HFFc6 (cell line): ENCODE results near the gene SLC4A8. TPM values are rescaled to one million over a fixed set of nuclear protein-coding genes. Genes with fewer than 3 reads are reported as not detected.
A peak's percentile ranks its signal among the peaks of the same experiment; 100 is the strongest.

Experiments
- DNase-seq: peaks from one replicate; pipeline ENCODE4 v3.0.0-alpha.2; 2018
- H3K27ac Mint-ChIP-seq: 2 replicates; pipeline ENCODE4 v1.8.0; 2020; ENCODE audit warnings: mild to moderate bottlenecking, mixed read lengths
- H3K27me3 Mint-ChIP-seq: 2 replicates; pipeline ENCODE4 v1.8.0; 2021; ENCODE audit warnings: mild to moderate bottlenecking, moderate library complexity, mixed read lengths; ENCODE audit not compliant: insufficient read depth
- H3K36me3 Mint-ChIP-seq: 2 replicates; pipeline ENCODE4 v1.8.0; 2021; ENCODE audit warnings: low read depth, mixed read lengths
- H3K4me1 Mint-ChIP-seq: 2 replicates; pipeline ENCODE4 v1.8.0; 2020; ENCODE audit warnings: low read depth, mixed read lengths
- H3K4me3 Mint-ChIP-seq: 2 replicates; pipeline ENCODE4 v1.8.0; 2020; ENCODE audit warnings: mild to moderate bottlenecking, moderate library complexity, mixed read lengths
- H3K9me3 Mint-ChIP-seq: 2 replicates; pipeline ENCODE4 v1.8.0; 2020; ENCODE audit warnings: mild to moderate bottlenecking, mixed read lengths
- total RNA-seq, 6 experiments: library from RNA; stranded (reverse); fragmentation: NEBNext Ultra II Directional; extraction: Animal tissue kit (Norgen Biotek cat#: 25700); gene quantifications; 2 replicates in 1 of 6; 3 replicates in 5 of 6; pipeline ENCODE4 v1.2.3, GENCODE V29; 2021
- TF ChIP-seq, protein P1 (sequence below): fragments of 200-600 bp; sonication (generic); IDR thresholded peaks from 2 replicates; pipeline ENCODE4 v1.5.0; 2021; ENCODE audit warnings: antibody characterized with exemption, mild to moderate bottlenecking

SLC4A8 gene
- total RNA-seq, 6 experiments from 2014 or later: 10.2 to 21.9 (median 14.4) TPM

DNA sequence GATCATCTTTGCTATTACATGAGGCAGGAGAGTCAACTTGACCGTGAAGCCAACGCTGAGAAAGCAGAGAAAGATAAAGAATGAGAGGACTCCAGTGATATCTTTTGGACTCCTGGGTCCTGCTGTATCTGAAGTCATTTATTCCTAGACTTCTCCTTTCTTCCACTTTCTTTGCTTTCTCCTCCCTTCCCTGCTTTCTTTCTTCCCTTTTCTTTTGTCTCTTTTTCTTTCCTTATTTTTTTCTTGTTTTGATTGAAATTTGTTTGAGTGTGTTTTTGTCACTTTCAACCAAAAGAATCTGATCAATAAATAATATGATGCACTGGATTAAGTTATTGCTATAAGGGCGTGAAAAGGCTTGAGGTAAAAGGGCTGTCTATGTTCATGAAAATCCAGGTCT lies 20.0 kb upstream of the SLC4A8 start:
- Mint-ChIP-seq H3K27ac (no peak overlapping the region), H3K9me3 (no peaks in the 10 kb centered on the region), H3K36me3 (no peaks in the 10 kb centered on the region), H3K4me1 (peaks cover 5% of the 10 kb centered on the region; the same call in 1 of the 2 replicates), H3K27me3 (no peaks in the 10 kb centered on the region; the same call in 1 of the 2 replicates), H3K4me3 (no peak overlapping the region)
- DNase-seq: no peak
- TF ChIP-seq, protein P1, sequence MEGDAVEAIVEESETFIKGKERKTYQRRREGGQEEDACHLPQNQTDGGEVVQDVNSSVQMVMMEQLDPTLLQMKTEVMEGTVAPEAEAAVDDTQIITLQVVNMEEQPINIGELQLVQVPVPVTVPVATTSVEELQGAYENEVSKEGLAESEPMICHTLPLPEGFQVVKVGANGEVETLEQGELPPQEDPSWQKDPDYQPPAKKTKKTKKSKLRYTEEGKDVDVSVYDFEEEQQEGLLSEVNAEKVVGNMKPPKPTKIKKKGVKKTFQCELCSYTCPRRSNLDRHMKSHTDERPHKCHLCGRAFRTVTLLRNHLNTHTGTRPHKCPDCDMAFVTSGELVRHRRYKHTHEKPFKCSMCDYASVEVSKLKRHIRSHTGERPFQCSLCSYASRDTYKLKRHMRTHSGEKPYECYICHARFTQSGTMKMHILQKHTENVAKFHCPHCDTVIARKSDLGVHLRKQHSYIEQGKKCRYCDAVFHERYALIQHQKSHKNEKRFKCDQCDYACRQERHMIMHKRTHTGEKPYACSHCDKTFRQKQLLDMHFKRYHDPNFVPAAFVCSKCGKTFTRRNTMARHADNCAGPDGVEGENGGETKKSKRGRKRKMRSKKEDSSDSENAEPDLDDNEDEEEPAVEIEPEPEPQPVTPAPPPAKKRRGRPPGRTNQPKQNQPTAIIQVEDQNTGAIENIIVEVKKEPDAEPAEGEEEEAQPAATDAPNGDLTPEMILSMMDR: no peak

DNA sequence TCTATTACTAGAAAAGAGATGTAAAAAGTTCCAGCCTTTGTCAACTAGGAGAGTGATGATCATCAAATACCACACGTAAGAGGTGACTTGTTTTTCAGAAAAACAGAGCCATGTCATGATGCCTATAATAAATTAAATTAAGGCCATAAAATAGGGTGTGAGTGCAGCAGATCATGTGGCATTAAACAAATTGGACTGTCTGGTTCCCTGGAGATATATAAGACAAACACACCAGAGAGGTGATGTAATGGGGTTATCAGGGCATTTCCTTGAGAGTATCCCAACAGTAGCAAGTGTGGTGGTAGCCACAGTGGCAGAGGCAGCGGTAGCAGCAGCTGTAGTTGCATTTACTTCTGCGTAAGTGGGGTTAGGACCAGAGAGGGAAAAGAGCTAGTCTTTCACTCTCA lies 18.8 kb upstream of the SLC4A8 start:
- no peak for DNase-seq
- Mint-ChIP-seq H3K4me1 (no peaks in the 10 kb centered on the region), H3K27me3 (no peaks in the 10 kb centered on the region; the same call in 1 of the 2 replicates), H3K36me3 (no peaks in the 10 kb centered on the region), H3K27ac (no peak overlapping the region), H3K9me3 (no peaks in the 10 kb centered on the region), H3K4me3 (no peak overlapping the region)
- TF ChIP-seq, protein P1: no peak

DNA sequence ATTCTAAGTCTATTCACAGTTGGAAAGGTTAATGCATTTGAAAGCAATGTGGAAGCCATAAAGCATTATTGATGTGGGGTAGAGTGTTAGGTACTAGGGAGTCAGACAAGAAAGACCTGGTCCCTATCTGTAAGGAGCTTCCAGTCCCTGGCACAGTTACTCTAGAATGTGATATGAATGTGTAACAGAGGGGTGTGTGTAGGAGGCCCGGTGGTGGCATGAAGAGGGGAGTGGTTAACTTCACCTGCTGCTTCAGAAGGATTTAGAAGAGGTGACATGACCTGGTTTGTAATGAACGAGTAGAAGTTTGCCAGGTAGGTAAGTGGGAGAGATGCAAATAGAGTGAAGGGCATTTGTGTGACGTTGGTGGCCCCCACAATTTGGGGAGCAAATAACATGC lies 18.3 kb upstream of the SLC4A8 start:
- no peak for DNase-seq
- TF ChIP-seq, protein P1: no peak
- no peaks in the 10 kb centered on the region; the same call in 1 of the 2 replicates for H3K27me3 Mint-ChIP-seq
- H3K4me3 Mint-ChIP-seq: no peak overlapping the region
- H3K36me3 Mint-ChIP-seq: no peaks in the 10 kb centered on the region
- no peaks in the 10 kb centered on the region for H3K9me3 Mint-ChIP-seq
- no peak overlapping the region for H3K27ac Mint-ChIP-seq
- no peaks in the 10 kb centered on the region for H3K4me1 Mint-ChIP-seq

DNA sequence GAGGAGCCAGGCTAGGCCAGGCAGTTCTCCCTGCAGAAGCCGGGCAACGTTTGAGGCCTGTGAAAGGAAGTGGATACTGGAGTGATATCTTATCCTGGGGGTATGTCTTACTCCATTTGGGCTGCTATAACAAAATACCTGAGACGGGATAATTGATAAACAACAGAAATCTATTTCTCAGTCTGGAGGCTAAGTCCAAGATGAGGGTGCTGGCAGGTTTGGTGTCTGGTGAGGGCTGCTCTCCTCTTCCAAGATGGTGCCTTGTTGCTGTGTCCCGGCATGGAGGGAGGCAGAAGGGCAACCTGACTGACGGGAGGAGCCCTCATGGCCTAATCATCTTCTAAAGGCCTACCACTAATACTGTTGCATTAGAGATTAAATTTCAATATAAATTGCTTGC lies 17.8 kb upstream of the SLC4A8 start:
- Mint-ChIP-seq H3K4me3 (no peak overlapping the region), H3K9me3 (no peaks in the 10 kb centered on the region), H3K4me1 (no peaks in the 10 kb centered on the region), H3K27me3 (no peaks in the 10 kb centered on the region; the same call in 1 of the 2 replicates), H3K36me3 (no peaks in the 10 kb centered on the region), H3K27ac (no peak overlapping the region)
- DNase-seq: no peak
- TF ChIP-seq, protein P1: no peak

DNA sequence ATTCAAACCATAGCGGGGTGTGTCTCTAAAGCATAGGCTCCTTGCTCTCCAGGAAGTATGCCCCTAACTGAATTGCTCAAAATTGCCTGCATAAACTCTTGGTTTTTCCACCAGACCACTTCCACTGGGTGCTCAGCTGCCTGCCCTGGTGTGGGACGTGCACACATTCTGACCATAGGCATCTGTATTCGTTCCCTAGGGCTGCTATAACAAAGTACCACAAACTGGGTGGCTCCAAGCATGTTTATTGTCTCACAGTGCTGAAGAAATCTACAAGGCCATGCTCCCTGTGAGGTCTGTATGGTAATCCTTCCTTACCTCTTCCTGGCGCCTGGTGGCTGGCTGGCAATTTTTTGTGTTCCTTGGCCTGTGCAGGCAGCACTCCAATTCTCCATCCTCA lies 17.0 kb upstream of the SLC4A8 start:
- Mint-ChIP-seq H3K4me1 (peaks cover under 1% of the 10 kb centered on the region), H3K36me3 (no peaks in the 10 kb centered on the region), H3K27ac (0 out of 2 replicates have a peak overlapping the region, but pooled peaks have one; percentile 10), H3K4me3 (no peak overlapping the region), H3K27me3 (no peaks in the 10 kb centered on the region; the same call in 1 of the 2 replicates), H3K9me3 (no peaks in the 10 kb centered on the region)
- TF ChIP-seq, protein P1: no peak
- no peak for DNase-seq

DNA sequence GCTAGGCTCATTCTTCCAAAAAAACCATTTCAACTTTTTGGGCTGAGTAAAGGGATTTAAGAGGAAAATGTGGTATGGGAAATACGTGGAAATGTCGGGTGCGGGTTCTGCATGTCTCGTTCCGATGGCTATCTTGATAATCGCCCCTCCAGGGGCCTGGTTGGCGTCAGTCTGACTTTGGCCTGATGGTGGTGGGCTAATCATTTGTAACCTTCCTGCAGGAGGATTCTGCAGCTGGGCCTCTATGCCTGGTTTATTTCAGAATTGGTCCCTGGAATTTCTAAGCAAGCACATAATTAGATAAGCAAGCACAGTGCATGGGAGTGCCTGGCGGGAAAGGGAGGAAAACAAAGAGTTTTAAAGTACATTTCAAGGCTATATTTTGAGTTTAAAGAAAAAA lies 14.8 kb upstream of the SLC4A8 start:
- no peak overlapping the region for H3K4me3 Mint-ChIP-seq
- H3K27me3 Mint-ChIP-seq: no peaks in the 10 kb centered on the region; the same call in 1 of the 2 replicates
- no peak overlapping the region for H3K27ac Mint-ChIP-seq
- H3K4me1 Mint-ChIP-seq: peaks cover 19% of the 10 kb centered on the region
- no peak for DNase-seq
- no peaks in the 10 kb centered on the region for H3K36me3 Mint-ChIP-seq
- TF ChIP-seq, protein P1: no peak
- no peaks in the 10 kb centered on the region for H3K9me3 Mint-ChIP-seq
